HG03095 (cell line): ENCODE results near the gene RGS12.

Experiments
- ATAC-seq: cut with Tn5 transposase; IDR thresholded peaks from one replicate; pipeline ENCODE4 v1.9.1; 2021; ENCODE audit warnings: moderate library complexity; ENCODE audit not compliant: unreplicated experiment

Gene RGS12, protein sequence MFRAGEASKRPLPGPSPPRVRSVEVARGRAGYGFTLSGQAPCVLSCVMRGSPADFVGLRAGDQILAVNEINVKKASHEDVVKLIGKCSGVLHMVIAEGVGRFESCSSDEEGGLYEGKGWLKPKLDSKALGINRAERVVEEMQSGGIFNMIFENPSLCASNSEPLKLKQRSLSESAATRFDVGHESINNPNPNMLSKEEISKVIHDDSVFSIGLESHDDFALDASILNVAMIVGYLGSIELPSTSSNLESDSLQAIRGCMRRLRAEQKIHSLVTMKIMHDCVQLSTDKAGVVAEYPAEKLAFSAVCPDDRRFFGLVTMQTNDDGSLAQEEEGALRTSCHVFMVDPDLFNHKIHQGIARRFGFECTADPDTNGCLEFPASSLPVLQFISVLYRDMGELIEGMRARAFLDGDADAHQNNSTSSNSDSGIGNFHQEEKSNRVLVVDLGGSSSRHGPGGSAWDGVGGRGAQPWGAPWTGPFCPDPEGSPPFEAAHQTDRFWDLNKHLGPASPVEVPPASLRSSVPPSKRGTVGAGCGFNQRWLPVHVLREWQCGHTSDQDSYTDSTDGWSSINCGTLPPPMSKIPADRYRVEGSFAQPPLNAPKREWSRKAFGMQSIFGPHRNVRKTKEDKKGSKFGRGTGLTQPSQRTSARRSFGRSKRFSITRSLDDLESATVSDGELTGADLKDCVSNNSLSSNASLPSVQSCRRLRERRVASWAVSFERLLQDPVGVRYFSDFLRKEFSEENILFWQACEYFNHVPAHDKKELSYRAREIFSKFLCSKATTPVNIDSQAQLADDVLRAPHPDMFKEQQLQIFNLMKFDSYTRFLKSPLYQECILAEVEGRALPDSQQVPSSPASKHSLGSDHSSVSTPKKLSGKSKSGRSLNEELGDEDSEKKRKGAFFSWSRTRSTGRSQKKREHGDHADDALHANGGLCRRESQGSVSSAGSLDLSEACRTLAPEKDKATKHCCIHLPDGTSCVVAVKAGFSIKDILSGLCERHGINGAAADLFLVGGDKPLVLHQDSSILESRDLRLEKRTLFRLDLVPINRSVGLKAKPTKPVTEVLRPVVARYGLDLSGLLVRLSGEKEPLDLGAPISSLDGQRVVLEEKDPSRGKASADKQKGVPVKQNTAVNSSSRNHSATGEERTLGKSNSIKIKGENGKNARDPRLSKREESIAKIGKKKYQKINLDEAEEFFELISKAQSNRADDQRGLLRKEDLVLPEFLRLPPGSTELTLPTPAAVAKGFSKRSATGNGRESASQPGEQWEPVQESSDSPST (N-terminal part only)

GRCh38 chr4:3292571-3293400 is at the start of gene RGS12:
Gene RGS12 (plus strand): TSS chr4:3293021. CDS start chr4:3316171, 23,150 bp downstream.
- ATAC-seq: peak; percentile 83

GRCh38 chr4:3243136-3243780 is 49.6 kb upstream of the RGS12 start:
- no peak for ATAC-seq

DNA sequence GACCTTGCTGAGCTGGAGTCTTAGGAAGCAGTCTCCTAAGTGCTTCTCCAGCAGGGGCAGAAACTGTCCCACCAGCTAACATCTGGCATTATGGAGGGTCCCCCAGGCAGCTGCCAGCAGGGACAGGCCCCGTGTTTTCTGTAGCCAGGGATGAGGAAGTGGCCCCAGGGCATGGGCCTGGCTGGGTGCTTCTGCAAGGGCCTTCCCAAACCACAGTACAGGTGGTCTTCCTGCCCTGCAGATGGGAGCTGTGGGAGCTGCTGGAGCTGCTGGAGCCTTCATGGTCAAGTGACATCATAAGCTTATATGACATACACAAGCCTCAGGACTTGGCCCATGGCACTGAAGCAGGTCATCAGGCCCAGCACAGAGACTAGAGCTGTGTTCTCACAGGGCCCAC is 48.8 kb upstream of the RGS12 start:
- ATAC-seq: no peak

- no peak for ATAC-seq
Observed at GRCh38 chr4:3244747-3245146, 48.1 kb upstream of the RGS12 start.

GRCh38 chr4:3245676-3246075 is 47.1 kb upstream of the RGS12 start:
- ATAC-seq: no peak

DNA sequence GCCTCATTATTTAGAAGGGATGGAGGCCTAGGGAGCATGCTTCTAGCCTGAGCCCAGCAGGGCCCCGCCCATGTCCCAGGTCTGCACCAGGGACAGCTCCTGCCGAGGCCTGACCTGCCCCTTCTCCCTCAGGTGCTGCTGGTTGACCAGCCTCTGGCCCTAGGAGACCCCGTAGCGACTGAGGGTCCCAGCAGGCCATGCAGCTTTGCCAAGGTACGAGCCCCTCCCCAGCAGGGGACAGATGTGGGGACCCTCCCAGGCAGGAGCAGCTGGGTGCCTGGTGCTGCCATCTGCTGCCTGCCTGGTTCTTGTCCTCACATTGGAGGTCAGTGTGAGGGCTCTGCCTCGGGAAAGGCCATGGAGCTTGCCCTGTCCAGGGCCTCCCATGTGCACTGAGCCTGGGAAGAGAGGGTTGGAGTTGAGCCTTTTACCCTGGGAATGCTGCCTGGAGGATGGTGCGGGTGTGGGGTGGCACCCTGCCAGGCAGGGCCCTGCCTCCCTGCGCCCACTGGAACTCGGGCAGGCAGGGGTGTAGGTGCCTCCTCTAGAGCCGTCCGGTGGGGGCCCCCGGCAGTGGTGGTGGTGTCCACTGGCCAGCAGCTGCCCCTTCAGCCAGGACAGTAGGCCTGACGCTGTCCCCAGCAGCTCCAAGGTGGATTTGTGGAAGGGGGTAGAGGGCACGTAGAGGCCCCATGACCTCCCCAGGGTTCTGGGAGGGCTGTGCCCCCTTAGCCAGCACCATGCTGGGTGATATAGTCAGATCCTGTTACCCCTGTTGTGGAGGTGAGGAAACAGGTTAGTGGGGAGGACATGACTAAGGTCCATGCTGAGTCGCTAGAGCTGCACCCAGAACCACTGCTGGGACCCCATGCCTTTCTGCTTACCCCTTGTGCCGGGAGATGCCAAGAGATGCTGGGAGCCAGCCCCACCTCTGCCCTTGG is 46.1 kb upstream of the RGS12 start:
- no peak for ATAC-seq

GRCh38 chr4:3247399-3248177 is 45.2 kb upstream of the RGS12 start:
- no peak for ATAC-seq

DNA sequence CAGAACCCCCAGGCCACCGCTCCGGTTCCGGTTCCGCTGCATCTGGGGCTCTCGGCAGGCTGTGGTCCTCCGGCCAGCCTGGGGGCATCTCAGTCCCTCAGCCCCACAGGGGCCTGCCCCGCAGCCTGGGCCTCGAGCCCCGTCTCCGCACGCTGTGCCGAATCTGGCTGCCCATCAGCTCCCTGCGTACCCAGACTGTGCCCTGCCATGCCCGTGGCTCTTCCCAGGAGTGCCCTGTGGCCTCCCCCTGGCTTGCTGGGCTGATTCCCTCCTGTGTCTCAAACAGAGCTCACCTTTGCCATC is 44.7 kb upstream of the RGS12 start:
- no peak for ATAC-seq

- no peak for ATAC-seq
Observed at GRCh38 chr4:3248811-3249661, 43.8 kb upstream of the RGS12 start, which contains the start of gene MSANTD1. Gene MSANTD1 (plus strand): TSS chr4:3249159. CDS start chr4:3249223, 64 bp downstream.

- no peak for ATAC-seq
Observed at GRCh38 chr4:3249711-3250437, 42.9 kb upstream of the RGS12 start.

DNA sequence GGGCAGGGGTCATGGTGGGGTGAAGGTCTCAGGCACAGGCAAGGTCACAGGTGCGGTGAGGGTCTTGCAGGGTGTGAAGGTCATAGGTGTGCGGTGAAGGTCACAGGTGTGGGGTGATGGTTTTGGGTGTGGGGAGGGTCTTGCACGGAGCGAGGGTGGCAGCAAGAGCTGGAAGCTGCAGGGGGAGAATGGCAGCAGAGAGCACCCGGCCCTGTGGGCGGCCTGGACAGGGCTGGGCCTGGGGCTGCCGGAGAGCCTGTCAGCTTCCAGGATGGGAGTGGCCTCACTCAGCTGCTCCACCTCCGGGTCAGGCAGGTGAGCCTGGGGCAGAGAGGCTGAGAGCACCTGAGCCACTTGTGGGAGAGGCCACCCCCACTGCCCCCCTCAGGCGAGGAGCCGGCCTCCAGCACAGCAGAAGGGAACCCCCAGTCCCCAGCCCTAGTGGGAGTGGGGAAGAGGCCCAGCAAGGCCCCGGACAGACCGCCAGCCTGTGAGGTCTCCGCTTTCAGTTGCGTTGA is 42.3 kb upstream of the RGS12 start:
- ATAC-seq: no peak

DNA sequence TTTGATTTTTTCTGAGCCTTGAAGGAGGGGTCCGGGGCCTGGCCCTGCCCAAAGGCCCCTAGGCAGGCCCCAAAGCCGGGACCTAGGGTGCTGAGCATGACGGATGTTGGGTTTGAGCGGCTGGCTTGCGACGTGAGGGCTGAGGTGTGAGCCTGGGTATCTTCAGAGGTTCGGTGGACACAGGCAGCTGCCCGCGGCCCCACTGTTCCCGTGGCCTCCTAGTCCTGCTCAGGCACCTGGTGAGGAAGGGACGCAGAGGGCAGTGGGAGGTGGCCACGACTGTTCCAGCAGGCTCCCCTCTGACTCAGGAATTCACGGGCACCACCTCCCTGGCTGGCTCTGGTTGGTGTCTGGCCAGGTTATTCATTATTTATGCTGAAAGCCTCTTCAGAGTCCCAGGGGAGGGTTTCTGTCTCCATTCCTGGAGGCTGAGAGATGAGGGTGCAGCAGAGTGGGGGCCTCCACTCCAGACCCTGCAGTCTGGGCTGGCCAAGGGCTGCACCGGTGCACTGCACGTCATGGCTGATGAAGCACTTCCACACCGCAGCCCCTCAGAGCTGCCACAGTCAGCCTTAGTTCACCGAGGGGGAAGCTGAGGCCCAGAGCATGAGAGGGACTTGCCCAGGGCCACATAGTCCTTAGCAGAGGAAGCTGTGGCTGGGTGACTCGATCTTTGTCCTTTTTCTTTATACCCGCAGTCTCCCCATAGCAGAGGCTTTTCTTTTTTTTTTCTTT is 41.7 kb upstream of the RGS12 start:
- ATAC-seq: no peak

- ATAC-seq: no peak
Observed at GRCh38 chr4:3251691-3252479, 40.9 kb upstream of the RGS12 start.

- no peak for ATAC-seq
Observed at GRCh38 chr4:3252480-3252828, 40.4 kb upstream of the RGS12 start.
